ENCODE data around the gene MSTN.

DNA sequence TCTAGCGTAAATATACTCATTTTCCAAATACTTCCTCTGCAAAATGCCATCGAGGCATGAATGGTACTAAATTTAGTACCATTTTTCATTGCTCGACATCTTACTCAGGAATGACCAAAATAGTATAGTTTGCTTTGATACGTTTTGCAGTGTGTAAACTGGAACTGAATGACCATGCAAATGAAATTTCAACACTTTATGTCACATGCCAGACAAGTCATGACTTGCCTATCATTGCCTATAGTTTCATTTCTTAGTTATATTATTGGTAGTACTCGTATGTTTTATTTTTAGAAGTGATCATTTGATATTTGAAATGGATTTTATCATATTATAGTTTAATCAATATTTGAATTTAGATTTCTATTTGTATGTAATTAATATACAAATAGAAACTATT, 9.1 kb downstream of the MSTN start:
- TF ChIP-seq EP300 (IDR thresholded peaks at IDR 0.05), result no peak
- TF ChIP-seq, protein P1, sequence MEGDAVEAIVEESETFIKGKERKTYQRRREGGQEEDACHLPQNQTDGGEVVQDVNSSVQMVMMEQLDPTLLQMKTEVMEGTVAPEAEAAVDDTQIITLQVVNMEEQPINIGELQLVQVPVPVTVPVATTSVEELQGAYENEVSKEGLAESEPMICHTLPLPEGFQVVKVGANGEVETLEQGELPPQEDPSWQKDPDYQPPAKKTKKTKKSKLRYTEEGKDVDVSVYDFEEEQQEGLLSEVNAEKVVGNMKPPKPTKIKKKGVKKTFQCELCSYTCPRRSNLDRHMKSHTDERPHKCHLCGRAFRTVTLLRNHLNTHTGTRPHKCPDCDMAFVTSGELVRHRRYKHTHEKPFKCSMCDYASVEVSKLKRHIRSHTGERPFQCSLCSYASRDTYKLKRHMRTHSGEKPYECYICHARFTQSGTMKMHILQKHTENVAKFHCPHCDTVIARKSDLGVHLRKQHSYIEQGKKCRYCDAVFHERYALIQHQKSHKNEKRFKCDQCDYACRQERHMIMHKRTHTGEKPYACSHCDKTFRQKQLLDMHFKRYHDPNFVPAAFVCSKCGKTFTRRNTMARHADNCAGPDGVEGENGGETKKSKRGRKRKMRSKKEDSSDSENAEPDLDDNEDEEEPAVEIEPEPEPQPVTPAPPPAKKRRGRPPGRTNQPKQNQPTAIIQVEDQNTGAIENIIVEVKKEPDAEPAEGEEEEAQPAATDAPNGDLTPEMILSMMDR (IDR thresholded peaks at IDR 0.05), result no peak
